H1 (cell line): Measurements from ENCODE around the gene NCK2. TPM values are rescaled to one million over a fixed set of nuclear protein-coding genes. Genes with fewer than 3 reads are reported as not detected.

Experiments
- CTCF ChIA-PET: fragments of 300-600 bp; sonication (Branson Sonifier 250); formaldehyde crosslinking; loops from one replicate; lab custom pipeline; 2021; ENCODE audit not compliant: partially characterized antibody; lab: Charles Lee
- POLR2A ChIA-PET: fragments of 300-600 bp; sonication (Branson Sonifier 250); formaldehyde crosslinking; loops from one replicate; lab custom pipeline; 2021; ENCODE audit warnings: inconsistent platforms; ENCODE audit not compliant: partially characterized antibody; lab: Charles Lee
- DNase-seq, 2 experiments: peaks; one replicate each; pipeline versions ENCODE4 v3.0.0 to v3.0.0-alpha.2; 2010 to 2022; ENCODE audit warnings: low spot score in 2 of 2, low read depth in 1 of 2, mixed read lengths in 1 of 2
- FAIRE-seq: peaks from 2 replicates; lab custom pipeline; 2011; peaks lifted over from hg19 to GRCh38; lab: Jason Lieb, UNC
- H2AFZ ChIP-seq: 2 replicates; pipeline ENCODE4 v1.8.1; 2012; ENCODE audit warnings: low read length, inconsistent platforms
- H2AK5ac ChIP-seq: 2 replicates; pipeline ENCODE4 v1.6.1; 2013; ENCODE audit warnings: low read depth, low read length
- H2BK120ac ChIP-seq: replicated peaks from 2 replicates; pipeline ENCODE3; 2013; ENCODE audit warnings: low read depth, low read length, inconsistent platforms
- H2BK12ac ChIP-seq: 2 replicates; pipeline ENCODE4 v1.6.1; 2013; ENCODE audit warnings: low read depth, low read length
- H2BK15ac ChIP-seq: 2 replicates; pipeline ENCODE4 v1.6.1; 2013; ENCODE audit warnings: low read length
- H2BK20ac ChIP-seq: 2 replicates; pipeline ENCODE4 v1.6.1; 2013; ENCODE audit warnings: low read length
- H2BK5ac ChIP-seq: 2 replicates; pipeline ENCODE4 v1.6.1; 2013; ENCODE audit warnings: low read depth, low read length
- H3K14ac ChIP-seq: 2 replicates; pipeline ENCODE4 v1.6.1; 2013; ENCODE audit warnings: inconsistent platforms; ENCODE audit not compliant: insufficient read length
- H3K18ac ChIP-seq: 2 replicates; pipeline ENCODE4 v1.6.1; 2013; ENCODE audit warnings: low read length; ENCODE audit errors: extremely low read depth
- H3K23ac ChIP-seq: 2 replicates; pipeline ENCODE4 v1.6.1; 2013; ENCODE audit warnings: inconsistent platforms; ENCODE audit not compliant: insufficient read length
- H3K23me2 ChIP-seq: 2 replicates; pipeline ENCODE4 v1.6.1; 2013; ENCODE audit warnings: low read depth, low read length
- H3K27ac ChIP-seq: 2 replicates; pipeline ENCODE4 v1.6.1; 2011; ENCODE audit warnings: low read depth, low read length, inconsistent platforms
- H3K27me3 ChIP-seq, 4 experiments: replicated peaks in 1 of 4; 1 replicate in 1 of 4; 2 replicates in 3 of 4; pipeline versions ENCODE4 v1.6.1 to v1.8.1; 2011 to 2013; ENCODE audit warnings: low read length in 3 of 4, mild to moderate bottlenecking in 3 of 4, inconsistent platforms in 2 of 4, mixed read lengths in 2 of 4, moderate library complexity in 1 of 4; ENCODE audit not compliant: control insufficient read depth in 3 of 4, insufficient read depth in 3 of 4; ENCODE audit errors: extremely low read depth in 1 of 4
- H3K36me3 ChIP-seq, 4 experiments: 2 replicates each; pipeline versions ENCODE4 v1.6.1 to v1.8.1; 2011 to 2013; ENCODE audit warnings: mild to moderate bottlenecking in 4 of 4, low read length in 3 of 4, moderate library complexity in 2 of 4, control low read depth in 1 of 4, inconsistent platforms in 1 of 4; ENCODE audit not compliant: insufficient read depth in 4 of 4, control insufficient read depth in 2 of 4
- H3K4ac ChIP-seq: replicated peaks from 2 replicates; pipeline ENCODE3; 2013; ENCODE audit warnings: low read length, low read depth, mixed read lengths, inconsistent platforms; ENCODE audit not compliant: insufficient read length
- H3K4me1 ChIP-seq, 4 experiments: replicated peaks in 1 of 4; 1 replicate in 1 of 4; 2 replicates in 3 of 4; pipeline versions ENCODE4 v1.6.1 to v1.8.1; 2011 to 2013; ENCODE audit warnings: low read length in 3 of 4, inconsistent platforms in 2 of 4, mixed read lengths in 1 of 4; ENCODE audit not compliant: insufficient read depth in 4 of 4, control insufficient read depth in 3 of 4
- H3K4me2 ChIP-seq, 2 experiments: 2 replicates each; pipeline versions ENCODE4 v1.6.1 to v1.8.1; 2011 to 2013; ENCODE audit warnings: low read depth in 2 of 2, low read length in 2 of 2, control low read depth in 1 of 2, inconsistent platforms in 1 of 2, mild to moderate bottlenecking in 1 of 2; ENCODE audit not compliant: insufficient read depth in 1 of 2
- H3K4me3 ChIP-seq, 4 experiments: fragments of 200-600, 300-600 bp in 1 of 4; sonication (generic), shearing (Covaris generic), sonication (Bioruptor Twin) in 1 of 4; 2 replicates each; pipeline versions ENCODE4 v1.5.1 to v1.8.1; 2011 to 2016; ENCODE audit warnings: low read length in 4 of 4, low read depth in 3 of 4, control low read depth in 2 of 4, inconsistent platforms in 2 of 4, mild to moderate bottlenecking in 2 of 4, mixed read lengths in 1 of 4, moderate library complexity in 1 of 4; ENCODE audit not compliant: insufficient read depth in 2 of 4; ENCODE audit errors: extremely low read depth in 1 of 4
- H3K56ac ChIP-seq: replicated peaks from 2 replicates; pipeline ENCODE3; 2013; ENCODE audit warnings: low read depth, mild to moderate bottlenecking, mixed read lengths, low read length, inconsistent platforms; ENCODE audit not compliant: insufficient read length
- H3K79me1 ChIP-seq: 2 replicates; pipeline ENCODE4 v1.6.1; 2013; ENCODE audit warnings: low read depth, low read length, control low read depth
- H3K79me2 ChIP-seq, 2 experiments: 2 replicates each; pipeline versions ENCODE4 v1.6.1 to v1.8.1; 2012 to 2013; ENCODE audit warnings: low read length in 2 of 2, mild to moderate bottlenecking in 2 of 2, inconsistent platforms in 1 of 2; ENCODE audit not compliant: insufficient read depth in 2 of 2, control insufficient read depth in 1 of 2
- H3K9ac ChIP-seq, 4 experiments: replicated peaks in 1 of 4; 1 replicate in 1 of 4; 2 replicates in 3 of 4; pipeline versions ENCODE4 v1.6.1 to v1.8.1; 2011 to 2013; ENCODE audit warnings: low read depth in 3 of 4, low read length in 3 of 4, control low read depth in 2 of 4, mild to moderate bottlenecking in 2 of 4, moderate library complexity in 2 of 4, inconsistent platforms in 1 of 4; ENCODE audit errors: extremely low read depth in 1 of 4
- H3K9me3 ChIP-seq, 2 experiments: 2 replicates each; pipeline versions ENCODE4 v1.6.1 to v1.8.1; 2012 to 2013; ENCODE audit warnings: mild to moderate bottlenecking in 2 of 2, moderate library complexity in 2 of 2, control low read depth in 1 of 2, inconsistent platforms in 1 of 2, low read depth in 1 of 2, low read length in 1 of 2, mixed read lengths in 1 of 2; ENCODE audit not compliant: insufficient read depth in 2 of 2
- H4K20me1 ChIP-seq, 2 experiments: replicated peaks in 1 of 2; 2 replicates each; pipeline versions ENCODE3 to v1.8.1; 2011 to 2013; ENCODE audit warnings: inconsistent platforms in 2 of 2, low read length in 2 of 2, mild to moderate bottlenecking in 1 of 2; ENCODE audit not compliant: insufficient read depth in 2 of 2, control insufficient read depth in 1 of 2
- H4K5ac ChIP-seq: 2 replicates; pipeline ENCODE4 v1.6.1; 2013; ENCODE audit warnings: low read length, low read depth, mixed read lengths, inconsistent platforms; ENCODE audit not compliant: insufficient read length
- H4K8ac ChIP-seq: 2 replicates; pipeline ENCODE4 v1.8.0; 2013; ENCODE audit warnings: mild to moderate bottlenecking, moderate library complexity, low read length, inconsistent platforms; ENCODE audit not compliant: insufficient read depth; ENCODE audit errors: extremely low read depth
- H4K91ac ChIP-seq: replicated peaks from 2 replicates; pipeline ENCODE3; 2013; ENCODE audit warnings: low read length, mixed read lengths, inconsistent platforms; ENCODE audit not compliant: insufficient read length
- CBX5 ChIP-seq: fragments of 300-800, 300-1000 bp; sonication (generic); IDR thresholded peaks from 2 replicates; pipeline ENCODE4 v1.7.1; 2016; ENCODE audit warnings: antibody characterized with exemption, low read length, low read depth
- CBX8 ChIP-seq: fragments of 300-800, 300-1000 bp; sonication (generic); IDR thresholded peaks from 2 replicates; pipeline ENCODE4 v1.7.1; 2016; ENCODE audit warnings: low read depth, low read length, borderline replicate concordance
- GTF2F1 ChIP-seq: IDR thresholded peaks from 2 replicates; pipeline ENCODE4 v1.6.1; 2012; ENCODE audit warnings: low read depth, low read length, improper control_type of control experiment, borderline replicate concordance
- HDAC6 ChIP-seq: IDR thresholded peaks from one replicate; pipeline ENCODE4 v1.7.1; 2012; ENCODE audit warnings: low read depth, mild to moderate bottlenecking, inconsistent platforms, low read length, moderate library complexity
- KDM4A ChIP-seq: IDR thresholded peaks from one replicate; pipeline ENCODE4 v1.7.1; 2012; ENCODE audit warnings: low read depth, mild to moderate bottlenecking, moderate library complexity, low read length, inconsistent platforms; ENCODE audit not compliant: severe bottlenecking
- NANOG ChIP-seq: IDR thresholded peaks from 2 replicates; pipeline ENCODE4 v1.6.1; 2011; ENCODE audit warnings: low read length, low read depth, mild to moderate bottlenecking, inconsistent platforms; ENCODE audit not compliant: insufficient read depth, poor library complexity, severe bottlenecking
- PHF8 ChIP-seq: fragments of 200-600 bp; sonication (generic); conservative IDR thresholded peaks from 2 replicates; pipeline ENCODE4 v1.7.1; 2012; ENCODE audit warnings: low read depth, mild to moderate bottlenecking, inconsistent platforms, low read length, moderate library complexity
- POLR2AphosphoS5 ChIP-seq: IDR thresholded peaks from 2 replicates; pipeline ENCODE4 v1.6.1; 2011; ENCODE audit warnings: low read depth, low read length
- TBP ChIP-seq: IDR thresholded peaks from 2 replicates; pipeline ENCODE4 v1.6.1; 2011; ENCODE audit warnings: low read depth, low read length, improper control_type of control experiment
- TCF12 ChIP-seq: IDR thresholded peaks from 2 replicates; pipeline ENCODE4 v1.6.1; 2011; ENCODE audit warnings: low read depth, mild to moderate bottlenecking, low read length
- whole genome bisulfite sequencing, 2 experiments: shearing (Covaris generic) in 1 of 2; methylation state at CpG; one replicate each; pipeline versions ENCODE4 v1.1.6 to v1.1.7; 2013 to 2015; ENCODE audit warnings: low lambda C conversion rate in 2 of 2, mixed read lengths in 2 of 2, inconsistent platforms in 1 of 2, low coverage in 1 of 2, missing lambda C conversion rate in 1 of 2; ENCODE audit not compliant: insufficient replicate concordance in 2 of 2, insufficient coverage in 1 of 2, insufficient read length in 1 of 2; ENCODE audit errors: extremely low coverage in 1 of 2, missing lambda C conversion rate in 1 of 2; 5-methylcytosine and 5-hydroxymethylcytosine counted together
- polyA plus RNA-seq, 7 experiments: library from polyadenylated mRNA; depleted of rRNA in 3 of 7; stranded (reverse) in 5 of 7; unstranded in 2 of 7; fragments of >200 nt in 5 of 7; fragments of 200-250 nt in 2 of 7; gene quantifications; 1 replicate in 5 of 7; 2 replicates in 1 of 7; 4 replicates in 1 of 7; pipeline versions ENCODE4 v1.2.1 to v1.2.3, GENCODE V29; 2011 to 2013; ENCODE audit warnings: missing spikeins in 2 of 7, mixed read lengths in 2 of 7
- total RNA-seq: library from RNA; stranded (reverse); fragmentation: NEBNext Ultra II Directional; extraction: Animal tissue kit (Norgen Biotek cat#: 25700); gene quantifications from 2 replicates; pipeline ENCODE4 v1.2.1, GENCODE V29; 2021
- TF ChIP-seq, protein P1 (sequence below): IDR thresholded peaks from 2 replicates; pipeline ENCODE4 v1.6.1; 2012; ENCODE audit warnings: low read length, inconsistent platforms

NCK2 gene
- total and polyA plus RNA-seq, 2 of the 8 experiments (the other 6 are each of a cell fraction or from before 2014, with no cell fraction given) = 30.3 to 65.7 TPM

DNA sequence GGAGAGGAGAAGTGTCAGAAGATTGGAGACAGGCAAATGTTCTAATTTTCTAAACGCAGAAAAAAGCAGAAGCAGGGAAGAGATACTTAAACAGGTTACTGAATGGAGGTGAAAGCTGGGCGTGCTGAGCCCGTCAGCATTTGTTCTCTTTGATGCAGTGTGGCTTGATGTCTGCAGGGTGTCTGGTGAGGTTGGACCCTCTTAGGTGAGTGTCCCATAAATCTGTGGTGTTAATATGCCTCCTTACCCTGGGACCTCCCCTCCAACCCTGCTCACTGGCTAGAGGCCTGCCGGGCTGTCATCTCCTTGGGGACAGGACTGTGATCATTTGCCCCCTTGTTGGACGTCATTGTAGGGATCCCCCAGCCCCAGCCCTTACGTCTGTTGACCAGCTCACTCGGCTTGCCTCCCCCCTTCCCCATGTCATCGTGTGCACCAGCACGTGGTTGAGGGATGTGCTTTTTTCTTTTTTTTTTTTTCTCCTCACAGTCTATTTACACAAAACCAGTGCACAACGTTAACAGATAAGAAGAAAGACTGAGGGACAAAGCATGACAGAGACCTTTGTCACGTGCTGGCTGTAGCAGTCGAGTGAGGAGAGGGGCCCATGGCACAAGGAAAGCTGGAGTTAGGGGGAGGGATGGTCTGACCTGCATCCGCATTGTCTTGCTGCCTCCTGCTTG lies 56.4 kb downstream of the NCK2 start:
- Histone ChIP-seq H3K79me1 (peaks cover 19% of the 10 kb centered on the region; the same call in 1 of the 2 replicates), H4K5ac (no peak overlapping the region), H2BK120ac (no peak overlapping the region), H3K23me2 (no peaks in the 10 kb centered on the region), H3K14ac (no peak overlapping the region), H3K27me3 (no peaks in the 10 kb centered on the region), H3K4me3 (no peak overlapping the region), H3K27ac (no peak overlapping the region), H3K9me3 (no peaks in the 10 kb centered on the region), H3K79me2 (peaks cover 15 to 99% of the 10 kb centered on the region in 2 experiments), H2BK20ac (no peak overlapping the region), H3K23ac (no peak overlapping the region), H4K91ac (no peak overlapping the region), H3K56ac (no peak overlapping the region), H3K4me2 (no peak overlapping the region; a peak in 1 of 4 replicates), H2BK12ac (no peak overlapping the region), H2BK15ac (no peak overlapping the region), H3K36me3 (no peaks in the 10 kb centered on the region), H4K8ac (no peak overlapping the region), H2AK5ac (no peak overlapping the region), H3K9ac (no peak overlapping the region), H2BK5ac (no peak overlapping the region), H4K20me1 (peaks cover 7 to 16% of the 10 kb centered on the region in 2 experiments), H3K4ac (no peak overlapping the region), H2AFZ (no peak overlapping the region), H3K4me1 (peaks cover 3 to 19% (median 10%) of the 10 kb centered on the region in 4 experiments; a peak in 5 of 7 replicates), H3K18ac (no peak overlapping the region)
- 87% methylated on average over 11 of the region's 13 CpGs; no CpG with 5 or more reads in 1 of the 2 experiments for WGBS, 2 experiments
- DNase-seq (no peak), FAIRE-seq (no peak)
- ChIA-PET CTCF (interaction anchor here (0.7 to 0.9 kb wide), 2 partner anchors 32 to 122 kb away, joined by 3 read pairs; no protein-coding TSS in a partner anchor), POLR2A (no interaction called here)
- no peak for TF ChIP-seq POLR2AphosphoS5
- TF ChIP-seq PHF8 = no peak
- TF ChIP-seq TCF12 = no peak
- TF ChIP-seq KDM4A = no peak
- no peak for TF ChIP-seq TBP
- TF ChIP-seq GTF2F1 = no peak
- no peak for TF ChIP-seq HDAC6
- TF ChIP-seq NANOG = no peak
- TF ChIP-seq CBX5 = no peak
- TF ChIP-seq, protein P1, sequence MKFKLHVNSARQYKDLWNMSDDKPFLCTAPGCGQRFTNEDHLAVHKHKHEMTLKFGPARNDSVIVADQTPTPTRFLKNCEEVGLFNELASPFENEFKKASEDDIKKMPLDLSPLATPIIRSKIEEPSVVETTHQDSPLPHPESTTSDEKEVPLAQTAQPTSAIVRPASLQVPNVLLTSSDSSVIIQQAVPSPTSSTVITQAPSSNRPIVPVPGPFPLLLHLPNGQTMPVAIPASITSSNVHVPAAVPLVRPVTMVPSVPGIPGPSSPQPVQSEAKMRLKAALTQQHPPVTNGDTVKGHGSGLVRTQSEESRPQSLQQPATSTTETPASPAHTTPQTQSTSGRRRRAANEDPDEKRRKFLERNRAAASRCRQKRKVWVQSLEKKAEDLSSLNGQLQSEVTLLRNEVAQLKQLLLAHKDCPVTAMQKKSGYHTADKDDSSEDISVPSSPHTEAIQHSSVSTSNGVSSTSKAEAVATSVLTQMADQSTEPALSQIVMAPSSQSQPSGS = no peak
- TF ChIP-seq CBX8 = no peak
